B cell (primary cell): ENCODE measurements around the gene CAMP.
"Not testable (repeated sequence)": the region's sequence is repeated elsewhere in the genome, so short reads cannot be mapped to it uniquely, and the experiment has no call there.

Source experiments
- EZH2 ChIP-seq: IDR thresholded peaks from 2 replicates; pipeline ENCODE4 v1.6.1; 2012; ENCODE audit warnings: borderline replicate concordance, low read depth, mild to moderate bottlenecking, moderate library complexity, low read length; ENCODE audit not compliant: insufficient read depth, poor library complexity, severe bottlenecking
- TF ChIP-seq, protein P1 (sequence below): fragments of 200-600 bp; IDR thresholded peaks from one replicate; pipeline ENCODE4 v1.8.0; 2022; ENCODE audit warnings: antibody characterized with exemption, mild to moderate bottlenecking

DNA sequence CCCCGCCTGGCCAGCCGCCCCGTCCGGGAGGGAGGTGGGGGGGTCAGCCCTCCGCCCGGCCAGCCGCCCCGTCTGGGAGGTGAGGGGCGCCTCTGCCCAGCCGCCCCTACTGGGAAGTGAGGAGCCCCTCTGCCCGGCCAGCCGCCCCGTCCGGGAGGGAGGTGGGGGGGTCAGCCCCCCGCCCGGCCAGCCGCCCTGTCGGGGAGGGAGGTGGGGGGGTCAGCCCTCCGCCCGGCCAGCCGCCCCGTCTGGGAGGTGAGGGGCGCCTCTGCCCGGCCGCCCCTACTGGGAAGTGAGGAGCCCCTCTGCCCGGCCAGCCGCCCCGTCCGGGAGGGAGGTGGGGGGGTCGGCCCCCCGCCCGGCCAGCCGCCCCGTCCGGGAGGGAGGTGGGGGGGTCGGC, 11.5 kb upstream of the CAMP start:
- TF ChIP-seq EZH2: not testable (repeated sequence)
- TF ChIP-seq, protein P1, sequence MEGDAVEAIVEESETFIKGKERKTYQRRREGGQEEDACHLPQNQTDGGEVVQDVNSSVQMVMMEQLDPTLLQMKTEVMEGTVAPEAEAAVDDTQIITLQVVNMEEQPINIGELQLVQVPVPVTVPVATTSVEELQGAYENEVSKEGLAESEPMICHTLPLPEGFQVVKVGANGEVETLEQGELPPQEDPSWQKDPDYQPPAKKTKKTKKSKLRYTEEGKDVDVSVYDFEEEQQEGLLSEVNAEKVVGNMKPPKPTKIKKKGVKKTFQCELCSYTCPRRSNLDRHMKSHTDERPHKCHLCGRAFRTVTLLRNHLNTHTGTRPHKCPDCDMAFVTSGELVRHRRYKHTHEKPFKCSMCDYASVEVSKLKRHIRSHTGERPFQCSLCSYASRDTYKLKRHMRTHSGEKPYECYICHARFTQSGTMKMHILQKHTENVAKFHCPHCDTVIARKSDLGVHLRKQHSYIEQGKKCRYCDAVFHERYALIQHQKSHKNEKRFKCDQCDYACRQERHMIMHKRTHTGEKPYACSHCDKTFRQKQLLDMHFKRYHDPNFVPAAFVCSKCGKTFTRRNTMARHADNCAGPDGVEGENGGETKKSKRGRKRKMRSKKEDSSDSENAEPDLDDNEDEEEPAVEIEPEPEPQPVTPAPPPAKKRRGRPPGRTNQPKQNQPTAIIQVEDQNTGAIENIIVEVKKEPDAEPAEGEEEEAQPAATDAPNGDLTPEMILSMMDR: not testable (repeated sequence)
